Islet precursor cell (in vitro differentiated cells): ENCODE measurements around the gene PRR36.
A peak's percentile ranks its signal among the peaks of the same experiment; 100 is the strongest.

Experiments
- DNase-seq: peaks from one replicate; pipeline ENCODE4 v3.0.0-alpha.2; 2018

PRR36 gene

DNA sequence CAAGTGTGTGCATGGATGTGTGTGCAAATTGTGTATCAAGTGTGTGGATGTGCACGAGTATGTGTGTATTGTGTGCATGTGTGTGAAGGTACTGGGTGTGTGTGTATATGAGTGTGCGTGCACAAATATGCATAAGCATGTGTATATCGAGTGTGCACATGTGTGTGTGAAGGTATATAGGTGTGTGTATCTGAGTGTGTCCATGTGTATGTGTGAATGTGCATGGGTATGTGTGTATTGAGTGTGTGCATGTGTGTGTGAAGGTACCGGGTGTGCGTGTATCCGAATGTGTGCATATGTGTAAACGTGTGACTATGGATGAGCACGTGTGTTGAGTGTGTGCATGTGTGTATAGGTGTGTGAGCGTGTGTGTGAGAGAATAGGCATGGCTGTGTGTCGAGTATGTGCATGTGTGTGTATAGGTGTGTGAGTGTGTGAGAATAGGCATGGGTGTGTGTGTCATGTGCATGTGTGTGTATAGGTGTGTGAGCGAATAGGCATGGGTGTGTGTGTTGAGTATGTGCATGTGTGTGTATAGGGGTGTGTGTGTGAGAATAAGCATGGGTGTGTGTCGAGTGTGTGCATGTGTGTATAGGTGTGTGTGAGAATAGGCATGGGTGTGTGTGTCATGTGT, 31.4 kb downstream of the PRR36 start:
- DNase-seq = no peak

- DNase-seq = peak; percentile 35
Observed at GRCh38 chr19:7841751-7842660, 32.2 kb downstream of the PRR36 start.

DNA sequence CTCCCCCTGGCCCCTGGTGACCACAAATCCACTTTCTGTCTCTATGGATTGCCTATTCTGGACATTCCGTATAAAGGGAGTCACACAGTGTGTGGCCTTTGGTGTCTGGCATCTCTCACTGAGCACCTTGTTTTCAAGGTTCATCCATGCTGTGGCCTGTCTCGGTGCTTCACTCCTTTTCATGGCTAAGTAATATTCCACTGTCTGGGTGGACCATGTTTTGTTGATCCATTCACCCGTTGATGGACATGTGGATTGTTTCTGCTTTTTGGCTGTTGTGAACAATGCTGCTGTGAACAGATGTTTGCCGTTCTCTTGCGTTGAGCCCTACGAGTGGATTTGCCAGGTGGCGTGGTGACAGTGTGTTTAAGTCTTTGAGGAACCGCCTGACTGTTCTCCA, 33.6 kb downstream of the PRR36 start:
- no peak for DNase-seq

DNA sequence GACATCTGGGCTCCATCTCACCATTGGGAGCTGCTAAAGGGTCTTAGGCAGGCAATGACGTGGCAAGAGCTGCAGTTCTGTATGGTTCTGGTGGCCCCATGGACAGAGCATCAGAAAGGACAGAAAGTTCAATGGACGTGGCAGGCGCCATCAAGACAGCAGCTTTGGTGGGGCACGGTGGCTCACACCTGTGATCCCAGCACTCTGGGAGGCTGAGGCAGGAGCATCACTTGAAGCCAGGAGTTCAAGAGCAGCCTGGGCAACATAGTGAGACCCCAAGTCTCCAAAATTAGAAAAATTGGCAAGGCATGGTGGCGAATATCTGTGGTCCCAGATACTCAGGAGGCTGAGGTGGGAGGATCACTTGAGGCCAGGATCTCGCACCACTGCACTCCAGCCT, 34.7 kb downstream of the PRR36 start:
- DNase-seq = no peak

DNA sequence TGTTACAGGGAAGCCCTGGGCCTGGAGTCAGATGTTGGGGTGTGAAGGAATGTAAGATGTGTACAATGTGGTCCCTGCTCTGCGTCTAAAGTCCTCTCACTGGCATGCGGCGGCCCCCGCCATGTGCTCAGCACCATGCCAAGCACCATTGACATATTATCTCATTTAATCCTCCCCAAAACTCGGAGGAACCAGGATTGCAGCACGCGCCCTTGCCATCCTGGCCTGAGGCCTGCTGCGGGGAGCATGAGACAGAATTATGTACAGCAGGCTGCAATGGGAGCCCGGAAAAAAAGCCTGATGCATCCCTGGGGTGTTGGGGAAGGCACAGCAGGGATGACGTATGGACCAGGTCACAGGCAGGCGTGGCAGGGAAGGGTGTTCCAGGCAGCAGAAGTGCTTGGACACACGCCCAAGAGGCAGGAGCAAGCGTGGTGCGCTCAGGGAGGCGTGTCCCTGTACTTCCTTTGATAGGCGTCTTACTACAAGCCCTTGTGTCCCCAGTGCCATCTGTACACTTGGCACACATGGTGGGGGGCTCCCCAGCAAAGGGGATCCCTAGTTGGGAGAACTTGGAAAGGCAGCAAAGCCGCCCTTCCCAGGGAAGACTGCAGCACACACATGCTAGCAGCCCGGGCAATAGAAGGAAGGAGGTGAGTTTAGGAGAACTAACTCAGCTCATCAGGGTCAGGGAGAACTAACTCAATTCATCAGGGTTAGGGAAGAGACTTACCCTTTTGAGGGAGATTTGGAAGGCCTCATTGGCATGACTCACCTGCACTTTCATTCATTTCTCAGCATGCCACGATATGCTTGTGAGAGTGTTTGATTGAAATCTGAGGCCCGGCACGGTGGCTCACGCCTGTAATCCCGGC, 40.7 kb downstream of the PRR36 start:
- DNase-seq = no peak

DNA sequence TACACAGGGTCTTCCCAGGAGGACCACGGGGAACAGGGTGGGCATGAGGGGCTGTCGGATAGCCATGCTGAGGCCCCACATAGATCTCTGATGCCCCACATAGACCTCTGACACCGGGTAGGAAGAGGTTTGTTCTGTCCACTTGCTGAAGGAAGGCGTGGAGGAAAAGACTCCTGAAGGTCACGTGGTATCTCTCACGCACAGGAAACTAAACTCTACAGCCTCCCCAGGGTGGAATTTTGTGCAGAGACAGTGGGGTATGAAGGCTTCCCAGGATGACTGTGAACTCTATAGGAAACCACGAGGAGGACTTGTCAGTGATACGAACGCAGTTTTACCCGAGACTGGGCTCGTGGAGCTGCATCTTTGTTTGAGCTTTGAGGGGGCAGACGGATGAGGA, 41.4 kb downstream of the PRR36 start:
- no peak for DNase-seq

DNA sequence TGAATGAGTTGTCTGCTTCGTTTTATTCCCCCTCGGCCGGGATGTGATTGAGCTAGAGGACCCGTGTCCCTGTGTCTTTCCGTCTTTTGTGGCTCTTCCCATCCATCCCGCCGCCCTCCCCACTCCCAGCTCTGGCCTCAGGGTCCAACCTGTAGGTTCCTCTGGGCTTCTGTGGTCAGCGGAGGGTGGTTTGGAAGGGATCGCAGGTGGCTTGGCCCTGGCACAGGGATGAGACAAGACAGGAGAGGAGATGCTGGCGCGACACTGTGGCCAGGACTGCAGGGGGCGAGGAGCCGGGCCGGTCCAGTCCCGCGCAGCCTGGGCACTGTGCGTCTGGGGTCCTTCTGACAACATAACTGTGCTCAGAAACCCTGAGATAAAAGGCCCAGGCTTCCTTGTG, 42.2 kb downstream of the PRR36 start:
- DNase-seq = no peak

GRCh38 chr19:7831452-7831851, 42.7 kb downstream of the PRR36 start:
- DNase-seq = peak; percentile 91

GRCh38 chr19:7830823-7831222, 43.4 kb downstream of the PRR36 start:
- no peak for DNase-seq

- no peak for DNase-seq
Observed at GRCh38 chr19:7830272-7830771, 43.9 kb downstream of the PRR36 start.

DNA sequence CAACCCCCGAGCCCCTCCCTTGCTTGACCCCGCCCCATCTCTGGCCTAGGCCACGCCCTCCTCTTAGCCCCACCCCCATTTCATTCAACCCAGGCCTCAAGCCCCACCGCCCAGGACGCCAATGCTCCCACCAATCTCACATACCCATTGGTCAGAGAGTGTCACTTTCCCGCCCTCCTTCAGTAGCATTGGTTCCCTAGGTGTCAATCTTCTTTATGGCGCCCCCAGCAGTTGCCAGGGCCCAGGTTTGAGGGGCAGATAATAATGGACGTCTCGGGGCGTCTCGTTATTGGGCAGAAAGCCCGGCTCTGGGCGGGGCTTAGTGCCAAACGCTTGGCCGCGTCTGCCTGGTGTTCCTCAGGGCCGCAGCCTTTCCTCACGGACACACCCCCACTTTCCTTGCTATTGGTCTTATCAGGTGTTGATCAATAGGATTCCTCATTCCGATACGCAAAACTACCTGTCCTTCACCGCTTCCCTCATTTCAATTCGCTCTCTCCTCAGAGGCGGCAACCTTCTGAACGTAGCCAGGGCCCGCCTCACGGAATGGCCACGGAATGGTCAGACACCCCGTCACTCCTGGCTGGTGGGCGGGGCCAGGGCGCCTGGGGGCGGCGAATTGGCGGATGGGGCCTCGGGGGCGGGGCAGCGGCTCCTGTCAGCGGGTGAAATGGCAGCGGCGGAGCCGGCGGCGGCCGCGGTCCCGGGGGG, 44.5 kb downstream of the PRR36 start, which contains the start of gene EVI5L:
Gene EVI5L, plus strand, starts transcription at position 658 of the 711 bp plus-strand sequence. CDS start 16,325 bp downstream, outside the sequence.
- DNase-seq = peak; percentile 100

DNA sequence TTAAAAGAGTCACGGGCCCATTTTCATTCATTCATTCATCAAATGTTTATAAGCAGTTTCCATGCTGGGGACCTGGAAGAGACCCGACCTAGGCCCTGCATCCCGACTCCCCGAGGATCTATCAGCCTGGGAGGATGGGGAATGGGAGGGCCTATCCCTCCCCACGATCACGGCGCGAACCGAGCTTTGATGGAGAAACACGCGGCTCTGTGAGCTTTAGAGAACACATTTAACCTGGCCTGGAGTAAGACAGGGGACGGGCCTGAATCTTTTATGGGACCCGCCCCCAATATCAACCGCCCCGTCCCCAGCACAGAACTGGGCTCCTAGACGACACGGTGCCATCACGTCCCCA, 45.0 kb downstream of the PRR36 start:
- no peak for DNase-seq

DNA sequence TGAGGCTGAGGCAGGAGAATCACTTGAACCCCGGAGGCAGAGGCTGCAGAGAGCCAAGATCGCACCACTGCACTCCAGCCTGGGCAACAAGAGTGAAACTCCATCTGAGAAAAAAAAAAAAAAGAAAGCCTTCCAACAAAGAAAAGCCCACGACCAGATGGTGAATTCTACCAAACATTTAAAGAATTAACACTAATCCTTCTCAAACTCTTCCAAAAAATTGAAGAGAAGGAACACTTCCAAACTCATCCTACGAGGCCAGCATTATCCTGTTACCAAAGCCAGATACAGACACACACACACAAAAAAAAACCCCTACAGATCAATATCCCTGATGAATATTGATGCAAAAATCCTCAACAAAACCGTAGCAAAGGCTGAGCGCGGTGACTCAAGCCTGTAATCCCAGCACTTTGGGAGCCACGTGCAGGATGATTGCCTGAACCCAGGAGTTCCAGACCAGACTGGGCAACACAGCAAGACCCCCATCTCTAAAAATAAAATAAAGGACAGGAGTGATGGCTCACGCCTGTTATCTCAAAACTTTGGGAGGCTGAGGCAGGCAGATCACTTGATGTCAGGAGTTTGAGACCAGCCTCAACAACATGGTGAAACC, 50.4 kb downstream of the PRR36 start:
- no peak for DNase-seq

DNA sequence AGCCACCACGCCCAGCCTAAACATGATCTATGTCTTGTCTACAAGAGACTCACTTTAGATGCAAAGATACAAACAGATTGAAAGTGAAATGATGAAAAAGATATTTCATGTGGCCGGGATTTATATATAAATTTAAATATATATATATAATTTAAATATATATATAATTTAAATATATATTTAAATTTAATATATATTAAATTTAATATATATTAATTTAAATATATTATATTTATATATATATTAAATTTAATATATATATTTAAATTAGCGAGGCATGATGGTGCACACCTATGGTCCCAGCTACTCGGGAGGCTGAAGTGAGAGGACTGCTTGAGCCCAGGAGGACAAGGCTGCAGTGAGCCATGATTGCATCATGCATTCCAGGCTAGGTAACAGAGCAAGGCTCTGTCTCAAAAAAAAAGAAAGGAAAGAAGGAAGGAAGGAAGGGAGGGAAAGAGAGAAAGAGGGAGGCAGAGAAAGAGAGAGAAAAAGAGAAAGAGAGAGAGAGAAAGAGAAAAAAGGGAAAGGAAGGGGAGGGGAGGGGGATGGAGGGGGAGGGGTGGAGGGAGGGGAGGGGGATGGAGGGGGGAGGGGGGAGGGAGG, 51.2 kb downstream of the PRR36 start:
- DNase-seq = no peak

DNA sequence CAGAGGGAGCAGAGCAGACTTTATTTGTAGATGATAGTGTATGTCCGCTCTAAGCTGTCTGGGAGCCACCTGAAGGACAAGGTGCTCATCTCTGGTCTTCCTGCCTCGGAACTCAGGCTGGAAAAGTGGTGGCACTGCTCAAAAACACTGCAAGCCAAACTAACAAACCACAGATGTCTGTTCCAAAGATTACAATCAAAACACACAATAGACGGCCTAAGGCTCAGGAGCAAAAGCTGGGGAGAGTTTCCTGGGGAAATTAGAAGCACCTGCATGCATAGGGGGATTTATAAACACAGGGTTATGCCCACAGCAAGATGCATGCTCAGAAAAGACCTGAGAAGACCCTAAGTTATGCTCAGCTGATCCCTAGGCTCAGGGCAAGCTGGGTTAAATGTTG, 53.6 kb downstream of the PRR36 start:
- no peak for DNase-seq

- DNase-seq = no peak
Observed at GRCh38 chr19:7819337-7819736, 54.9 kb downstream of the PRR36 start.

DNA sequence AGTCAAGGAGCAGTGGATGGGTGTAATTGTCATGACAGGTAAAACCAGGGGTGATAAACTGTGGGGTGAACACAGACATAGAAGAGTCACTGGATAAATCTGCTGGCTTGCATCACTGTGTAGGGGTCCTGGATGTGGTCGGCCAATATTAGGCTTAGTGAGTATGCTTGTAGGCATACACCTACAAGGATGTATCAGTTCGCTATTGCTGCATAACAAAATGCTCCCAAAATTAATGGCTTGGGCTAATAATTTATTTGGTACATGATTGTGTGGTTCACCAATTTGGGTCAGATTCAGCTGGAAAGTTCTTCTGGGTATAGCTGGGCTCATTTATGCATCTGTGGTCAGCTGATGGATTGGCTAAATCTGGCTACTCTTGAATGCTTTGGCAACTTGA, 55.4 kb downstream of the PRR36 start:
- no peak for DNase-seq
